HG03354 (cell line): ENCODE measurements around the gene JPH3.

Source experiments
- ATAC-seq: cut with Tn5 transposase; IDR thresholded peaks from one replicate; pipeline ENCODE4 v1.9.1; 2021; ENCODE audit warnings: mild to moderate bottlenecking; ENCODE audit not compliant: unreplicated experiment, poor library complexity, severe bottlenecking

JPH3 gene

GRCh38 chr16:87645802-87646201 lies 43.5 kb downstream of the JPH3 start:
- no peak for ATAC-seq

- no peak for ATAC-seq
These were observed 45.3 kb downstream of the JPH3 start for GRCh38 chr16:87647431-87648185.

- ATAC-seq: no peak
These were observed 45.9 kb downstream of the JPH3 start for GRCh38 chr16:87648236-87648635.

GRCh38 chr16:87648698-87649487 lies 46.6 kb downstream of the JPH3 start:
- no peak for ATAC-seq

- no peak for ATAC-seq
These were observed 50.1 kb downstream of the JPH3 start for GRCh38 chr16:87652386-87652785.

GRCh38 chr16:87652799-87653198 lies 50.5 kb downstream of the JPH3 start:
- no peak for ATAC-seq

- ATAC-seq: no peak
These were observed 50.9 kb downstream of the JPH3 start for GRCh38 chr16:87653234-87653633.

GRCh38 chr16:87654826-87655225 lies 52.5 kb downstream of the JPH3 start:
- ATAC-seq: no peak

GRCh38 chr16:87656328-87656727 lies 54.0 kb downstream of the JPH3 start:
- ATAC-seq: no peak

GRCh38 chr16:87657621-87658192 lies 55.4 kb downstream of the JPH3 start:
- no peak for ATAC-seq

- no peak for ATAC-seq
These were observed 56.4 kb downstream of the JPH3 start for GRCh38 chr16:87658564-87659225.

- no peak for ATAC-seq
These were observed 59.3 kb downstream of the JPH3 start for GRCh38 chr16:87661561-87661960.

- no peak for ATAC-seq
These were observed 60.2 kb downstream of the JPH3 start for GRCh38 chr16:87662254-87663204.

GRCh38 chr16:87664792-87665191 lies 62.5 kb downstream of the JPH3 start:
- no peak for ATAC-seq

- ATAC-seq: no peak
These were observed 62.9 kb downstream of the JPH3 start for GRCh38 chr16:87665193-87665592.

- no peak for ATAC-seq
These were observed 64.6 kb downstream of the JPH3 start for GRCh38 chr16:87666919-87667318.

GRCh38 chr16:87667443-87667842 lies 65.1 kb downstream of the JPH3 start:
- ATAC-seq: no peak

GRCh38 chr16:87667946-87668345 lies 65.6 kb downstream of the JPH3 start:
- ATAC-seq: no peak

GRCh38 chr16:87669672-87670071 lies 67.4 kb downstream of the JPH3 start:
- ATAC-seq: no peak
